HG03439 (cell line): ENCODE measurements around the gene CCDC198.

Experiments
- ATAC-seq: cut with Tn5 transposase; IDR thresholded peaks from one replicate; pipeline ENCODE4 v1.9.1; 2021; ENCODE audit warnings: mild to moderate bottlenecking, moderate library complexity; ENCODE audit not compliant: unreplicated experiment

CCDC198 gene

DNA sequence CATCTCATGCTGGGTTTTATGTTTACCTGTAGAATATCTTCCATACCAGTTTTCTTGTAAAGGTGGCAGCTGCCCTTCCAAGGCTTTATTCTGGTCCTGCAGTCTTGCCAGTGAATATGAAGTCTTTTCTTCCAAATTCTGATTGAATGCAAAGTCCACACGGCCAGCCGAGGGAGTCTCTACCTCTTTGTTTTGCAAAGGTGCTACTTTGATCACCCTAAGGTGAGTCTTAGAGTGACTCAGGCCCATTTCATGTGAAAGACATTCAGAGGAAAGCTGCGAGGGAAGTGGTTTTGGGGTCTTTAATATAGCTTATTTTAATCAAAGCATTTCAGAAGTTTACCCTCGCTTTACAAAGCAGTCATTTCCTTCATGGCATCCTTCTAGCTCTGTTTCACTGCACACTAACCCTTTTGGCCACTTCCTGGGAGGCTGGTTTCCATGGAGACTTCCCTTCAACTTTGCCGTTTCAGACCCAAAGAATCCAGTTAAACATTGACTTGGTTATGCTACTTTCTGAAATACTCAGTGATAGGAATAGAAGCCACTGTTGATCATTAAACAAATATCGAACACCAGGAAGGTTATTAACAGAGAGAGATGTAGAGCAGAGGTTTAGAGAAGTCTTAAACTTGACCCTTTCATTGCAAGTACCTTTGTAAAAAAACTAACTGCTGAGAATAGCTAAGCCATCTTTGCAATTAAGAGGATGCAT lies at the start of gene CCDC198:
CCDC198 (minus strand) TSS at position 391 of the 715 bp plus-strand sequence; CDS start at position 249, 142 bp downstream.
- no peak for ATAC-seq

DNA sequence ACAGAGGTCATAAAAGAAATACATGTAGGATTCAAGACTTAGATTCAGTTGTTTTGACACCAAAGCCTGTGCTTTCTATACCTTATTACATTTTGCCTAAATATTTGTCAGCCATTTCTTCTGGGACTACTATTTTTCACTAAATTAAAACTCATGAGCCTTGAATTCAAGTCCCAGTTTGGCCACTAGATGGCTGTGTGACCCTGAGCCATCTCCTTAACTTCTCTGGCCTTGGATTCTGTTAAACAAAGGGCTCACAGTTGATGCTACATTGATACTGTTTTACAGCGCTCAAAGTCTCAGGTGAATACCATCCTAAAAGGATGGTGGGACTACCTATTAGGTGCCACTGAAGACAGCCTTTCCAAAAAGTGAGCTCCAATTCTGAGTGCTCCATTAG lies 39.6 kb upstream of the CCDC198 start:
- no peak for ATAC-seq

DNA sequence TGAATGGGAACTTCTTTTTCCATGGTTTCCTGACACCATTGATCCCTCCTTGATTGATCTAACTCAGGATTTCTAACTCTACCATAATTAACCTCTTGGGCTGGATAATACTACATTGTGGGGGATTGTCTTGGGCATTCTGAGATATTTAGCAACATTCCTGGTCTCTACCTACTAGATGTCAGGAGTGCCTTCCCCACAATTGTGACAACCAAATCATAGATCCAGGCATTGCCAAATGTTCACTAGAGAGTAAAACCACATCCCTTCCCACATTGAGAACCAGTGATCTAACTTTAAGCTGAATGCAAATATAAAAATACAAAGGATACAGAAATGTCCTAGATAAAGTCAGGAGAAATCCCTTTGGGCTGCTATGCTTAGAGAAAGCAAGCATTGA lies 36.9 kb upstream of the CCDC198 start:
- no peak for ATAC-seq

DNA sequence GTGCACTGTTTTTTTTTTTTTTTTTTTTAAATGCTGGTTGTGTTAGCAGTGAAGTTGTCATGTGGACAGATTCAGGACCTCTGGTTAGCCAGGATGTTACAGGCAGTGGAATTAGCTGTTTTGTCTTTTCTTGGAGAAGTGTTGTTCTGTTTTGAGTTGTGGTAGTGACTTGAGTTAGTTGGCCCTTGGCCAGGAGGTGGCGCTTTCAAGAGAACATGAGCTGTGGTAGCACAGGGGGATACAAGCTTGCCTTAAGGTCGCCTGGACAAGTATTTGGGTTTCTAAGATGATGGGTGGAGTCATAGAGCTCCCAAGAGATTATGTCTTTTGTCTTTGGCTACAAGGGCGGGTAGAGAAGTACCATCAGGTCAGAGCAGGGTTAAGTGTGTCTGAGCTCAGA lies 33.3 kb upstream of the CCDC198 start:
- ATAC-seq, result no peak

DNA sequence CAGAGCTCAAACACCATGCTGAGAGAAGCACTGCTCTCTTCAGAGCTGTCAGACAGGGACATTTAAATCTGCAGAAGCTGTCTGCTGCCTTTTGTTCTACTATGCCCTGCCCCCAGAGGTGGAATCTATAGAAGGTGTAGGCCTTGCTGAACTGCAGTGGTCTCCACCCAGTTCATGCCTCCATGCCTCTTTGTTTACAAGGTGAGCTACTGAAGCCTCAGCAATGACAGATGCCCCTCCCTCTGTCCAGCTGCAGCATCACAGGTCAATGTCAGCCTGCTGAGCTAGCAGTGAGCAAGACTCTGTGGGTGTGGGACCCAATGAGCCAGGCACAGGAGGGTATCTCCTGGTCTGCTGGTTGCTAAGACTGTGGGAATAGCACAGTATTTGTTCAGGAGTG lies 25.4 kb upstream of the CCDC198 start:
- no peak for ATAC-seq

DNA sequence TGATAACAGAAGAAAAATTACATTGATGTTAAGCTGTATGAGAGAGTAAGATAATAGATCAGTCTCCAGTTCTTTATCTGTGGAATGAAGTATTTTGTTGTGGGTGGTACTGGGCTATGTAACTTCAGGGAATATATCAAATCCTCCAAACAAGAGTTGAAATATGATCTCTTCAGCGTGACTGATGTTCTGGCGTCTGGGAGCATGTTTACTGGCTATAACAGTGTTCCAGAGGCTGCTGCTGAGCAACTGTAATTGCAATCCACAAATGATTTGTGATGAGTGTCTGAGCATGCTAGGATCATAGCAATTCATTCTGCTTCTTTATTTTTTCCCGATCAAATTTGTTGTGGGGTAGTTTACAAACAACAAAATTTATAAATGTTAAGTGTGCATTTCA lies 18.6 kb upstream of the CCDC198 start:
- no peak for ATAC-seq

DNA sequence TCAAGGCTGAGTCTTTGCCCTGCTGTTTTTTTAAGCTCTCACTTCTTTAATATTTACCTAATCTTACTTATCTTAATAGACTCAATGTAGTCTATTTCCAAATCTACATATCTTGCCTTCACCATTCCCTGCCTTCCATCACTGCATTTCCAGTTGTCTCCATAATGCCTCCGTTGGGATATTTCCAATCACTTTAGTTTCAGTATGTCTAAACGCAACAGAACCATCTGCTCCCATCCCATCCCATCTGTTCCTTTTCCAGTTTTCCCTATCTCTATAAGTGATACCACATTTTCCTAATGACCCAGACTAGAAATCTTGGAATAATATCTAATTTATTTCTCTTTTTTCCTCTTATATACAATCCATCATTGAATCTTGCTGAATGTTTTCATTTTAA lies 15.1 kb upstream of the CCDC198 start:
- ATAC-seq, result no peak

GRCh38 chr14:57502586-57503254 lies 9.1 kb upstream of the CCDC198 start:
- ATAC-seq, result no peak

DNA sequence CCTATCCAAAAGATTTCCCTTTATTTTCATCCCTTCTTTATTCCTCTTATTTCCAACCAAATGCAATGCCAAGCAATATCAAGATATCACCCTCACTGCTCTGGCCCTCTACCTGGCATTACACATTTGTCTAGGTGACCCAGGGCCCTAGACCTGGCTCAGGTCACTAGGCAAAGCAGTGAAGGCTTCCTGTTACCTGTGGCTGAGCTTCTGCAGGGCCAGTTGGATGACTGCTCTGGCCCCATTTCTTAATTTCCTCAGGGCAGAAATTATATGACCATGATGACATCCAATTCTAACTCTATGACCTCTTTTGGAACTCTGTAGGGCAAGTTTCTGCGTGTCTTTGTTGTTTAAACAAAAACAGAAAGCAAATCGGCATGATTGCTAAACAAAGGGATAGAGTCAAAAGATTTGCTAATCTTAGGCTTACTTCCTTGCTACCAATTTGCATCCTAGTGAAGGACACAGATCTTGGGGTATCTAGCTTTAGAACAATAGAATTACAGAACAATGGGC lies 7.4 kb upstream of the CCDC198 start:
- no peak for ATAC-seq

GRCh38 chr14:57498659-57499058 lies 5.0 kb upstream of the CCDC198 start:
- no peak for ATAC-seq

GRCh38 chr14:57498035-57498434 lies 4.4 kb upstream of the CCDC198 start:
- no peak for ATAC-seq

GRCh38 chr14:57495416-57495815 lies 1.8 kb upstream of the CCDC198 start:
- no peak for ATAC-seq

DNA sequence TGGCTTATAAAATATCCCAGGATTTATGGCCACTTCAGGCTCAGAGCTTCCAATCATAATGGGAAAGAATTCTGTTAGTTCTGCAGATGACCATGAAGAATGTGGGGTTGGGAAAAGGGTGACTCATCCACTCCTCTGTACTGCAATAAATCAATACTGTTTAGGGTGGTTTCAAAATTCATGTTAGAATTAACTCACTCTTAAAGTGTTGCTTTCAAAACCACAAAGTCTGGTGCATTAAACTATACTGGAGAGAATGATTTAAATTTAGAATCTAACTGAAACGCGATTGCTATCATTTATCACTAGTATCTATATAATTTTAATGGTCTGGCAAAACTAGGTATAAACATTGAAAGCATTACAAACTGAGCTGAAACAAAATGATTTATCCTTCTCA lies 798 bp downstream of the CCDC198 start:
- ATAC-seq, result no peak

DNA sequence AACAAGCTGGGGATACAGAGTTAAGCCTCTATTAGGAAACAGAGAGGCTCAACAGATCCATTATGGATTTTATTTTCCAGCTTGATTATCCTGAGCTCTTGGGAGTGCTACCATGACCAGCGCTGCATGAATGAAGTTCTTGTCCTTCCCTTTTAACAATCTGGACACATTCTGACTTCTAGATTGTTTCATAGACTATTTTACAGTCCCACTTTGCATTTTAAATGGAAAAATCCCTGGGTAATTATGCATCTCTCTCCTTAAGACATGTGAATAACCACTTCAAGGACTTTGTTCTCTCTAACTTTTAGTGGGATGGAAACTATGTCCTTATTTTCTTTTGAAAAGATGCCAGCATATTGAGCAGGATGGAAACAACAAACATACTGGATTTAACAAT lies 2.0 kb downstream of the CCDC198 start:
- ATAC-seq, result no peak

GRCh38 chr14:57487771-57488170 lies 5.9 kb downstream of the CCDC198 start:
- no peak for ATAC-seq

- no peak for ATAC-seq
Measured at GRCh38 chr14:57486767-57487379, 6.8 kb downstream of the CCDC198 start.

DNA sequence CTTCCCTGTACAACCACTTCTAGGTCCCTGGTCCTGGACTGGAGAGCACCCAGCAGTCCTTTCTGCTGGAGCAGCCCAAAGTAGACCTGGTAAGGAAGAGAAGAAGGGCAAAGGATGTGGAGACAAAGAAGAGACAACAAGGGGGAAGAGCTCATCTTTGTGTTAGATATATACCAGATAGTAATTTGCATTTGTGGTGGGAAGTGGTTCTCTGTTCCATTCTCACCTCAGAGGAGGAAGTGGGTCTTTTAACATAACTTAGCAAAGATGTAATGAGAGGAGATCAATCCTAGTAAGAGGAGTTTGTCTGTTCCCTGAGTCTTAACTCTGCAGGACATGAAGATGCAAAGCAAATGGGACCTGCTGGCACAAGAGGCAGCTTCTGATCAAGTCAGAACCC lies 8.0 kb downstream of the CCDC198 start:
- peak; percentile 74 for ATAC-seq

DNA sequence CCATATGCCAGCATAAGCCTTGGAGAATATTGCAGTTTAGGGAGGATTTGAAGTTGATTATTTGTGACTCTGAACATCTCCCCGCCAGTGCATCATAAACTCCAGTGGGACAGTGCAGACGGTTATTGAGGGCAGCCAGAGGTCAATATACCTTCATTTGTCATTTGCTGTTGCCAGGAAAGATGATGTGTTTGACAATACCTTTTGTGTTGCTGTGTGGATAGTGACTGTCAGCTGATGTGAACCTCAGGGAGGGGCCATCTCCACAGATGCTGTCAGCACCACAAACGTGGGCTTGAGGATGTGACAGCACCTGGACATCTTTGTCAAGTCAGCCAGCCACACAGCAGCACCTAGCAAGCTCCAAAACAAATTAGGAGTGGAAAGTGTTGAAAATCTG lies 11.5 kb downstream of the CCDC198 start:
- ATAC-seq, result no peak

- no peak for ATAC-seq
Measured at GRCh38 chr14:57480051-57480450, 13.6 kb downstream of the CCDC198 start.

- ATAC-seq, result no peak
Measured at GRCh38 chr14:57479197-57479596, 14.5 kb downstream of the CCDC198 start.

- ATAC-seq, result no peak
Measured at GRCh38 chr14:57478050-57478449, 15.6 kb downstream of the CCDC198 start.

DNA sequence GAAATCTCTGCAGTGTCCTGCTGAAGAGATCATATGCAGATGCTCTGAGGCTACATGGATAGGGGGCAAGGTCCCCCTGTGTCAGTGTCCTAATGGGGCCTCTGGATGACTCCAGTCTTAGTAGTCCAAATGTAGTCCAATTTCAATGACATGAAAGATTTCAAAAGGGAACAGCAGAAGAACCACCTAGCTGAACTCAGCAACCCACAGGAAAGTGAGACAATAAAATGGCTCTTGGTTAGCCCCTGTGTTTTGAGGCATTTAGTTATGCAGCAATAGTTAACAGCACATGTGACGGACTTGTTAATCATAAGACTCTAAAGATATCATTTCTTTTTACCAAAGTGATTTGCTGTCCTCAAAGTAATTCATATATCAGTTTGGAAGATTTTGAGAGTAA lies 22.7 kb downstream of the CCDC198 start:
- no peak for ATAC-seq
